HK-2 (cell line): ENCODE data around the gene MAMDC2.

Experiments used
- DNase-seq: peaks from one replicate; pipeline ENCODE4 v3.0.0-alpha.2; 2018; ENCODE audit not compliant: unreplicated experiment

Gene MAMDC2

GRCh38 chr9:70259512-70259802 is 215.8 kb downstream of the MAMDC2 start:
- no peak for DNase-seq

GRCh38 chr9:70260007-70260443 is 216.4 kb downstream of the MAMDC2 start:
- DNase-seq, result no peak

GRCh38 chr9:70260606-70261005 is 217.0 kb downstream of the MAMDC2 start:
- DNase-seq, result no peak

GRCh38 chr9:70261131-70261870 is 217.7 kb downstream of the MAMDC2 start:
- DNase-seq, result no peak

- no peak for DNase-seq
Measured at GRCh38 chr9:70262366-70262765, 218.7 kb downstream of the MAMDC2 start.

- no peak for DNase-seq
Measured at GRCh38 chr9:70262948-70263347, 219.3 kb downstream of the MAMDC2 start.

- DNase-seq, result no peak
Measured at GRCh38 chr9:70263421-70263820, 219.8 kb downstream of the MAMDC2 start.
